GM12878 (cell line): ENCODE measurements around the gene BCCIP.

Experiments
- EZH2 ChIP-seq: IDR thresholded peaks from 2 replicates; pipeline ENCODE4 v1.6.1; 2012; ENCODE audit warnings: low read depth, mild to moderate bottlenecking, control low read depth, inconsistent platforms, low read length, borderline replicate concordance; ENCODE audit not compliant: control insufficient read depth
- HDGF ChIP-seq: fragments of 450-650 bp; IDR thresholded peaks from 2 replicates; pipeline ENCODE4 v1.6.1; 2016; ENCODE audit warnings: antibody characterized with exemption
- NR2C1 ChIP-seq: fragments of 450-650 bp; IDR thresholded peaks from 2 replicates; pipeline ENCODE4 v1.6.1; 2017; ENCODE audit warnings: antibody characterized with exemption, mild to moderate bottlenecking, moderate library complexity
- NR2F1 ChIP-seq: fragments of 450-650 bp; conservative IDR thresholded peaks from 2 replicates; pipeline ENCODE4 v1.6.1; 2017; ENCODE audit warnings: mild to moderate bottlenecking
- POLR2A ChIP-seq: IDR thresholded peaks from 2 replicates; pipeline ENCODE4 v1.6.1; 2011; ENCODE audit warnings: low read depth, mild to moderate bottlenecking, low read length
- POLR2AphosphoS2 ChIP-seq: IDR thresholded peaks from 2 replicates; pipeline ENCODE4 v1.6.1; 2011; ENCODE audit warnings: low read depth, mild to moderate bottlenecking, low read length, improper control_type of control experiment, moderate library complexity
- POLR2AphosphoS5 ChIP-seq: IDR thresholded peaks from 2 replicates; pipeline ENCODE4 v1.6.1; 2011; ENCODE audit warnings: mild to moderate bottlenecking, low read length, inconsistent platforms
- RAD51 ChIP-seq: fragments of 450-650 bp; IDR thresholded peaks from 2 replicates; pipeline ENCODE4 v1.6.1; 2016; ENCODE audit warnings: moderate library complexity, mild to moderate bottlenecking, inconsistent platforms
- SREBF2 ChIP-seq: IDR thresholded peaks from 2 replicates; pipeline ENCODE4 v1.6.1; 2012; ENCODE audit warnings: mild to moderate bottlenecking, low read length
- TCF3 ChIP-seq: IDR thresholded peaks from 2 replicates; pipeline ENCODE4 v1.6.1; 2012; ENCODE audit warnings: low read depth, mild to moderate bottlenecking, low read length, borderline replicate concordance; ENCODE audit not compliant: insufficient read depth
- TF ChIP-seq, protein P1 (sequence below): IDR thresholded peaks from 2 replicates; pipeline ENCODE4 v1.6.1; 2012; ENCODE audit warnings: mild to moderate bottlenecking, low read depth, low read length
- TF ChIP-seq, protein P2 (sequence below): fragments of 450-650 bp; IDR thresholded peaks from 2 replicates; pipeline ENCODE4 v1.6.1; 2017; ENCODE audit warnings: mild to moderate bottlenecking
- TF ChIP-seq, protein P3 (sequence below): IDR thresholded peaks from 2 replicates; pipeline ENCODE4 v1.6.1; 2011; ENCODE audit warnings: mild to moderate bottlenecking, low read depth, low read length, moderate library complexity; ENCODE audit not compliant: insufficient replicate concordance

DNA sequence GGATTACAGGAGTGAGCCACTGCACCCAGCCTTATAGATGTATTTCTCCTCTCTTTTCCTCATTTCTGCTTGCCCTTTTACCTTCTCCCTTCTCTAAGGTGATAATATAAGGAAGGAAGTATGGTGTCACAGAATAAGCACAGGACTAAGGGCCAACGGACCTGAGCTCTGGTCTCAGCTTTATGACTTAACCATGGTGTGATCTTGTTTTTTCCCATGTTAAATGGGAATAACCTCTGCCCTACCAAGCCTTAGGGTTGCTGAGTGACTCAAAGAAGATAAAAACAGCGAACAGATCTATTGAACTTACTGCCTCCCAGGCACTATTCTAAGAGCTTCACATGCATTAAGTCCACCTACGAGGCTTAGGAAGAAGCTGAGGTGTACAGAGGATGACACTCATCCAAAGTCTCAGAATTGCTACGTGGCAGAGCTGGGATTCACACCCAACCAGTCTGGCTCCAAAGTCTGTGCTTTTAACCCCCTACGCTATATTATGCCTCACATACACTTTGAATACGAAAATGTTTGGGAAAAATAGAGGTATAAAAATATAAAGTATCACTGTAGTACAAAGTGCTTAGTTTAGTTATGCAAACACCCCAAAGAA is 5.9 kb upstream of the BCCIP start:
- no peak for TF ChIP-seq RAD51
- TF ChIP-seq POLR2A, result no peak
- no peak for TF ChIP-seq POLR2AphosphoS2
- TF ChIP-seq HDGF, result no peak
- no peak for TF ChIP-seq NR2F1
- TF ChIP-seq, protein P1, sequence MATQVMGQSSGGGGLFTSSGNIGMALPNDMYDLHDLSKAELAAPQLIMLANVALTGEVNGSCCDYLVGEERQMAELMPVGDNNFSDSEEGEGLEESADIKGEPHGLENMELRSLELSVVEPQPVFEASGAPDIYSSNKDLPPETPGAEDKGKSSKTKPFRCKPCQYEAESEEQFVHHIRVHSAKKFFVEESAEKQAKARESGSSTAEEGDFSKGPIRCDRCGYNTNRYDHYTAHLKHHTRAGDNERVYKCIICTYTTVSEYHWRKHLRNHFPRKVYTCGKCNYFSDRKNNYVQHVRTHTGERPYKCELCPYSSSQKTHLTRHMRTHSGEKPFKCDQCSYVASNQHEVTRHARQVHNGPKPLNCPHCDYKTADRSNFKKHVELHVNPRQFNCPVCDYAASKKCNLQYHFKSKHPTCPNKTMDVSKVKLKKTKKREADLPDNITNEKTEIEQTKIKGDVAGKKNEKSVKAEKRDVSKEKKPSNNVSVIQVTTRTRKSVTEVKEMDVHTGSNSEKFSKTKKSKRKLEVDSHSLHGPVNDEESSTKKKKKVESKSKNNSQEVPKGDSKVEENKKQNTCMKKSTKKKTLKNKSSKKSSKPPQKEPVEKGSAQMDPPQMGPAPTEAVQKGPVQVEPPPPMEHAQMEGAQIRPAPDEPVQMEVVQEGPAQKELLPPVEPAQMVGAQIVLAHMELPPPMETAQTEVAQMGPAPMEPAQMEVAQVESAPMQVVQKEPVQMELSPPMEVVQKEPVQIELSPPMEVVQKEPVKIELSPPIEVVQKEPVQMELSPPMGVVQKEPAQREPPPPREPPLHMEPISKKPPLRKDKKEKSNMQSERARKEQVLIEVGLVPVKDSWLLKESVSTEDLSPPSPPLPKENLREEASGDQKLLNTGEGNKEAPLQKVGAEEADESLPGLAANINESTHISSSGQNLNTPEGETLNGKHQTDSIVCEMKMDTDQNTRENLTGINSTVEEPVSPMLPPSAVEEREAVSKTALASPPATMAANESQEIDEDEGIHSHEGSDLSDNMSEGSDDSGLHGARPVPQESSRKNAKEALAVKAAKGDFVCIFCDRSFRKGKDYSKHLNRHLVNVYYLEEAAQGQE, result no peak
- TF ChIP-seq POLR2AphosphoS5, result no peak
- no peak for TF ChIP-seq NR2C1
- TF ChIP-seq, protein P2, sequence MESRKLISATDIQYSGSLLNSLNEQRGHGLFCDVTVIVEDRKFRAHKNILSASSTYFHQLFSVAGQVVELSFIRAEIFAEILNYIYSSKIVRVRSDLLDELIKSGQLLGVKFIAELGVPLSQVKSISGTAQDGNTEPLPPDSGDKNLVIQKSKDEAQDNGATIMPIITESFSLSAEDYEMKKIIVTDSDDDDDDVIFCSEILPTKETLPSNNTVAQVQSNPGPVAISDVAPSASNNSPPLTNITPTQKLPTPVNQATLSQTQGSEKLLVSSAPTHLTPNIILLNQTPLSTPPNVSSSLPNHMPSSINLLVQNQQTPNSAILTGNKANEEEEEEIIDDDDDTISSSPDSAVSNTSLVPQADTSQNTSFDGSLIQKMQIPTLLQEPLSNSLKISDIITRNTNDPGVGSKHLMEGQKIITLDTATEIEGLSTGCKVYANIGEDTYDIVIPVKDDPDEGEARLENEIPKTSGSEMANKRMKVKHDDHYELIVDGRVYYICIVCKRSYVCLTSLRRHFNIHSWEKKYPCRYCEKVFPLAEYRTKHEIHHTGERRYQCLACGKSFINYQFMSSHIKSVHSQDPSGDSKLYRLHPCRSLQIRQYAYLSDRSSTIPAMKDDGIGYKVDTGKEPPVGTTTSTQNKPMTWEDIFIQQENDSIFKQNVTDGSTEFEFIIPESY, result no peak
- no peak for TF ChIP-seq EZH2
- no peak for TF ChIP-seq TCF3
- TF ChIP-seq, protein P3, sequence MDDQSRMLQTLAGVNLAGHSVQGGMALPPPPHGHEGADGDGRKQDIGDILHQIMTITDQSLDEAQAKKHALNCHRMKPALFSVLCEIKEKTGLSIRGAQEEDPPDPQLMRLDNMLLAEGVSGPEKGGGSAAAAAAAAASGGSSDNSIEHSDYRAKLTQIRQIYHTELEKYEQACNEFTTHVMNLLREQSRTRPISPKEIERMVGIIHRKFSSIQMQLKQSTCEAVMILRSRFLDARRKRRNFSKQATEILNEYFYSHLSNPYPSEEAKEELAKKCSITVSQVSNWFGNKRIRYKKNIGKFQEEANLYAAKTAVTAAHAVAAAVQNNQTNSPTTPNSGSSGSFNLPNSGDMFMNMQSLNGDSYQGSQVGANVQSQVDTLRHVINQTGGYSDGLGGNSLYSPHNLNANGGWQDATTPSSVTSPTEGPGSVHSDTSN, result no peak
- TF ChIP-seq SREBF2, result no peak
